ENCODE results near the gene HLA-DQB1. TPM values are rescaled to one million over a fixed set of nuclear protein-coding genes. Genes with fewer than 3 reads are reported as not detected.
"Not testable (repeated sequence)": the region's sequence is repeated elsewhere in the genome, so short reads cannot be mapped to it uniquely, and the experiment has no call there.

HLA-DQB1 gene
- total and polyA plus RNA-seq, 2 of the 8 experiments (the other 6 are each of a cell fraction or from before 2014, with no cell fraction given): 1.2 to 5.2 TPM

GRCh38 chr6:32657819-32658218 is 8.6 kb downstream of the HLA-DQB1 start:
- H3K23ac ChIP-seq (ENCODE audit: insufficient read length); H3K56ac ChIP-seq (replicated peaks; ENCODE audit: insufficient read length, low read depth, low read length); H2BK20ac ChIP-seq (ENCODE audit: low read length); H3K9me3 ChIP-seq (ENCODE audit: insufficient read depth in 2 of 2, low read depth in 1 of 2, low read length in 1 of 2); H3K4me1 ChIP-seq (replicated peaks in 1 of 4; ENCODE audit: control insufficient read depth in 3 of 4, insufficient read depth in 4 of 4, low read length in 3 of 4); H4K20me1 ChIP-seq (replicated peaks in 1 of 2; ENCODE audit: control insufficient read depth in 1 of 2, insufficient read depth in 2 of 2, low read length in 2 of 2); H3K18ac ChIP-seq (ENCODE audit: extremely low read depth, low read length); H2AK5ac ChIP-seq (ENCODE audit: low read depth, low read length); H4K91ac ChIP-seq (replicated peaks; ENCODE audit: insufficient read length, low read length); H3K4me2 ChIP-seq (ENCODE audit: insufficient read depth in 1 of 2, low read depth in 2 of 2, low read length in 2 of 2); H2AFZ ChIP-seq (ENCODE audit: low read length); H4K8ac ChIP-seq (ENCODE audit: extremely low read depth, insufficient read depth, low read length); H3K36me3 ChIP-seq (ENCODE audit: control insufficient read depth in 2 of 4, insufficient read depth in 4 of 4, low read length in 3 of 4); H3K4me3 ChIP-seq (ENCODE audit: extremely low read depth in 1 of 4, insufficient read depth in 2 of 4, low read depth in 3 of 4, low read length in 4 of 4); H3K4ac ChIP-seq (replicated peaks; ENCODE audit: insufficient read length, low read depth, low read length); H3K9ac ChIP-seq (replicated peaks in 1 of 4; ENCODE audit: extremely low read depth in 1 of 4, low read depth in 3 of 4, low read length in 3 of 4); POLR2A ChIA-PET (ENCODE audit: partially characterized antibody); H2BK15ac ChIP-seq (ENCODE audit: low read length); CTCF ChIA-PET (ENCODE audit: partially characterized antibody); H3K23me2 ChIP-seq (ENCODE audit: low read depth, low read length); H3K79me2 ChIP-seq (ENCODE audit: control insufficient read depth in 1 of 2, insufficient read depth in 2 of 2, low read length in 2 of 2); H3K79me1 ChIP-seq (ENCODE audit: low read depth, low read length); H2BK12ac ChIP-seq (ENCODE audit: low read depth, low read length); H2BK120ac ChIP-seq (replicated peaks; ENCODE audit: low read depth, low read length); H3K27me3 ChIP-seq (replicated peaks in 1 of 4; ENCODE audit: control insufficient read depth in 3 of 4, extremely low read depth in 1 of 4, insufficient read depth in 3 of 4, low read length in 3 of 4); H2BK5ac ChIP-seq (ENCODE audit: low read depth, low read length); H3K14ac ChIP-seq (ENCODE audit: insufficient read length); FAIRE-seq; H4K5ac ChIP-seq (ENCODE audit: insufficient read length, low read depth, low read length); H3K27ac ChIP-seq (ENCODE audit: low read depth, low read length); DNase-seq (ENCODE audit: low read depth in 1 of 2, low spot score in 2 of 2): not testable (repeated sequence)

- H3K9ac ChIP-seq (replicated peaks in 1 of 4; ENCODE audit: extremely low read depth in 1 of 4, low read depth in 3 of 4, low read length in 3 of 4); H3K9me3 ChIP-seq (ENCODE audit: insufficient read depth in 2 of 2, low read depth in 1 of 2, low read length in 1 of 2); H3K23me2 ChIP-seq (ENCODE audit: low read depth, low read length); H2AFZ ChIP-seq (ENCODE audit: low read length); H2BK5ac ChIP-seq (ENCODE audit: low read depth, low read length); H3K23ac ChIP-seq (ENCODE audit: insufficient read length); H4K8ac ChIP-seq (ENCODE audit: extremely low read depth, insufficient read depth, low read length); H3K4ac ChIP-seq (replicated peaks; ENCODE audit: insufficient read length, low read depth, low read length); H3K14ac ChIP-seq (ENCODE audit: insufficient read length); H4K91ac ChIP-seq (replicated peaks; ENCODE audit: insufficient read length, low read length); H3K18ac ChIP-seq (ENCODE audit: extremely low read depth, low read length); CTCF ChIA-PET (ENCODE audit: partially characterized antibody); H3K79me2 ChIP-seq (ENCODE audit: control insufficient read depth in 1 of 2, insufficient read depth in 2 of 2, low read length in 2 of 2); POLR2A ChIA-PET (ENCODE audit: partially characterized antibody); H2BK120ac ChIP-seq (replicated peaks; ENCODE audit: low read depth, low read length); DNase-seq (ENCODE audit: low read depth in 1 of 2, low spot score in 2 of 2); H3K56ac ChIP-seq (replicated peaks; ENCODE audit: insufficient read length, low read depth, low read length); H3K4me2 ChIP-seq (ENCODE audit: insufficient read depth in 1 of 2, low read depth in 2 of 2, low read length in 2 of 2); H2BK20ac ChIP-seq (ENCODE audit: low read length); H3K79me1 ChIP-seq (ENCODE audit: low read depth, low read length); H3K4me3 ChIP-seq (ENCODE audit: extremely low read depth in 1 of 4, insufficient read depth in 2 of 4, low read depth in 3 of 4, low read length in 4 of 4); H4K5ac ChIP-seq (ENCODE audit: insufficient read length, low read depth, low read length); H2BK15ac ChIP-seq (ENCODE audit: low read length); H2AK5ac ChIP-seq (ENCODE audit: low read depth, low read length); H3K4me1 ChIP-seq (replicated peaks in 1 of 4; ENCODE audit: control insufficient read depth in 3 of 4, insufficient read depth in 4 of 4, low read length in 3 of 4); H2BK12ac ChIP-seq (ENCODE audit: low read depth, low read length); H3K36me3 ChIP-seq (ENCODE audit: control insufficient read depth in 2 of 4, insufficient read depth in 4 of 4, low read length in 3 of 4); H3K27ac ChIP-seq (ENCODE audit: low read depth, low read length); H3K27me3 ChIP-seq (replicated peaks in 1 of 4; ENCODE audit: control insufficient read depth in 3 of 4, extremely low read depth in 1 of 4, insufficient read depth in 3 of 4, low read length in 3 of 4); H4K20me1 ChIP-seq (replicated peaks in 1 of 2; ENCODE audit: control insufficient read depth in 1 of 2, insufficient read depth in 2 of 2, low read length in 2 of 2); FAIRE-seq: not testable (repeated sequence)
- 88% methylated on average over 3 of the region's 6 CpGs; no CpG with 5 or more reads in 1 of the 2 experiments for WGBS, 2 experiments (ENCODE audit: extremely low coverage in 1 of 2, insufficient coverage in 1 of 2, insufficient read length in 1 of 2, insufficient replicate concordance in 2 of 2, low coverage in 1 of 2, low lambda C conversion rate in 2 of 2, missing lambda C conversion rate in 1 of 2)
These were observed 9.1 kb downstream of the HLA-DQB1 start for GRCh38 chr6:32657329-32657728.

Measured in H1 (cell line).